Activated T-cell treated with anti-CD3 and anti-CD28 coated beads, Interleukin-2, amount 50 U/mL, for 48 hours (primary cell): ENCODE data around the gene PARP14.
A peak's percentile ranks its signal among the peaks of the same experiment; 100 is the strongest.
"Not testable (repeated sequence)": the region's sequence is repeated elsewhere in the genome, so short reads cannot be mapped to it uniquely, and the experiment has no call there.

Experiments used
- DNase-seq, 2 experiments: peaks; one replicate each; pipeline ENCODE4 v3.0.0-alpha.2; 2020

Gene PARP14

DNA sequence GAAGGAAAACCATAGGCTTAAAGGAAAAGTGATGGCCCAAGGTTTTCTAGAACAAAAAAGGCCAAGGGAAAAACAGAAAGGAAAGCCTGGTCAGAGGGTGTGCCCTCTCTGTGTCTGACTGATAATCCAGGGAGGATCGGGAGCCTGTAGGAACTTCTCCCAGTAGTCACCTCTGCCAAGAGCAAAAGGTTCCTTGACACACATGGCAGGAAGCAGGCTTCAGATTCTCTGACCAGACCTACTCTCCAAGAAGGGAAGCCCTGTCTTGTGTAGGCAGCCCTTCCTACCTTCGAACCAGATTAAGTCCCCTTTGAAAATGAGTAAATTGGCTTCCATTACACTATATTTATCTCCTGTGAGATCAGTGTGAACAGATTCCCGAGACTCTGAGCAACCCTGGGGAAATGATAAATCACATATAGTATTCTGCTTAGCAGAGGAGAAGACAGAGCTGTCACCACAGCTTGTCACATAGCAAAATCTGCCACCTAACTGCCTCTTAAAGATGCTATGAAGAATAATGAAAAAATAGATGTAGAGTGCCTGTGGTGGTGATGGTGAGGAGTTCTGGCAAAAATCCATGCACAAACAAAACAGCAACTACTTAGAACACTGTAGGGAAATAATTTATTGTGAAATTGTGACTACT lies 38.8 kb downstream of the PARP14 start:
- no peak for DNase-seq

DNA sequence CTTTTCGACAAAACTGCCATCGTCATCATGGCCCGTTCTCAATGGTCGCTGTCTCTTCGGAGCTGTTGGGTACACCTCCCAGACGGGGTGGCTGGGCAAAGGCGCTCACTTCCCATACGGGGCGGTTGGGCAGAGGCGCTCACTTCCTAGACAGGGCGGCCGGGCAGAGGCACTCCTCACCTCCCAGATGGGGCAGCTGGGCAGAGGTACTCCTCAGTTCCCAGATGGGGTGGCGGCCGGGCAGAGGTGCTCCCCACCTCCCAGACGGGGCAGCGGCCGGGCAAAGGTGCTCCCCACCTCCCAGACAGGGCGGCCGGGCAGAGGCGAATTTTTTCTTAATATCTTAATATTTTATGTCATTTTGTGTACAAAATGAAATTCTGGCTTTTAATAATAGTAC lies 44.5 kb downstream of the PARP14 start:
- DNase-seq = no peak

DNA sequence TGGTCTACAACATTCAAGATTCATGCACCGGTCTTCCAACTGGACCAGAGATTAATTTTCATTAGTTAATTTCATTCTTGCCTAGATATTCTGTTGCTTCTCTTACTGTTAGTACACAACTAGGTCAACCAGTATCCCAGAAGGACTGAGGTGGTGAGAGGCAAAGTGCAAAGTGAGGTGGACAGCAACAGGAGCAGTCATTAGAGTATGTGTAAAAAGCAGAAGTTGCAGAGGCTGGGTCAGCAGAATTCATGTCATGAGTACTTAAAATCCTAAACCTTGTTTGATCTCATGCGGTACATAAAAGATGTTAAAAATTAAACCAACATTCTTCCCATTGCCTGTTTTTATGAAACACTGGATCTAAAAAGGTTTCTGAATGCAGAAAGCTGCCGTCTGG lies 46.7 kb downstream of the PARP14 start:
- no peak for DNase-seq

DNA sequence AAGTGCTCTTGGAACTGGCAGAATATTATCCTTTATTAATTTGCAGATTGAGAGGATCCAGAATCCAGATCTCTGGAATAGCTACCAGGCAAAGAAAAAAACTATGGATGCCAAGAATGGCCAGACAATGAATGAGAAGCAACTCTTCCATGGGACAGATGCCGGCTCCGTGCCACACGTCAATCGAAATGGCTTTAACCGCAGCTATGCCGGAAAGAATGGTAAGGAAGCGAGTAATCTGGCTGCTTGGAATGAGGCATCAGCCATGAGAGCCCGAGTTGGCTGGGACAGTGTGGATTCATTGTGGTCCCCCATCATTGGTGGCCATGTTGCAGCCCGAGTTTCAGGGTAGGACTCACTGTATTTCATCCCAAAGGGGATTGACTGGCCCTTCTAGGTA lies 47.1 kb downstream of the PARP14 start:
- DNase-seq = no peak

DNA sequence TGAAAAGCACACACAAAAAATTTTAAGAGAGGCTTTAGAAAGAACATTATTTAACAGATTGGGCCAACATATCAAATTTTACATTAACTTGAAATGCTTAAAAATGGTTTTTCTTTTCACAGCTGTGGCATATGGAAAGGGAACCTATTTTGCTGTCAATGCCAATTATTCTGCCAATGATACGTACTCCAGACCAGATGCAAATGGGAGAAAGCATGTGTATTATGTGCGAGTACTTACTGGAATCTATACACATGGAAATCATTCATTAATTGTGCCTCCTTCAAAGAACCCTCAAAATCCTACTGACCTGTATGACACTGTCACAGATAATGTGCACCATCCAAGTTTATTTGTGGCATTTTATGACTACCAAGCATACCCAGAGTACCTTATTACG lies 47.5 kb downstream of the PARP14 start:
- DNase-seq = no peak

DNA sequence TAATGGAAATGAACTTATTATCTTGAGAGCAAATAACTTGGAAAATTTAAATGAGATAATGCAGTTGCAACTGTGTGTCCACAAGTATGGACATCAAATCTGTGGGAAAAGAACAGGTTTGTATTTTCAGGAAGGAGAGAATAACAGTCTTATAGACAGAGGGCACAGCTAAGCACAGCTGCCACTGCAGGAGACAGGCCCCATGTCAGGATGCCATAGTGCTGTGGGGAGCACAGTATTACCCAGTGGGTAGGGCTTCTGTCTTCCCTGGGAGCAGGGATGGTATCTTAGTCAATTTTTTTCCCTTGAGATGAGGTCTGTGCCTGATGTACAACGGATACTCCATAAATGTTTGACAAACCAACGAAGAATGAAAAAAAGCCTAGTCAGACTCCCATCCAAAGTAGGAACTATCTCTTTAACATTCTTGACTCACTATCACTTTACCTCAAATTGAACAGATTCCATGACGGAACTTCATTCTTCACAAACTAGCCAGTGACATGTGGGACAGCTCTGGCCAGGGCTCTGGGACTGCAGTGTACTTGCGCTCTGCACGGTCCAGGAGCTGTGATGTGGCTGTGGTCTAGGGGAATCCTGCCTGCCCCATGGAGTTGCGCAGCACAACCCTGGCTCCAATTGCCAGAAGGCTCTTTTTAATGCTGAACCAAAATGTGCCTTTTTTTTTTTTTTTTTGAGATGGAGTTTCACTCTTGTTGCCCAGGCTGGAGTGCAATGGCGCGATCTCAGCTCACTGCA lies 48.3 kb downstream of the PARP14 start:
- no peak for DNase-seq

DNA sequence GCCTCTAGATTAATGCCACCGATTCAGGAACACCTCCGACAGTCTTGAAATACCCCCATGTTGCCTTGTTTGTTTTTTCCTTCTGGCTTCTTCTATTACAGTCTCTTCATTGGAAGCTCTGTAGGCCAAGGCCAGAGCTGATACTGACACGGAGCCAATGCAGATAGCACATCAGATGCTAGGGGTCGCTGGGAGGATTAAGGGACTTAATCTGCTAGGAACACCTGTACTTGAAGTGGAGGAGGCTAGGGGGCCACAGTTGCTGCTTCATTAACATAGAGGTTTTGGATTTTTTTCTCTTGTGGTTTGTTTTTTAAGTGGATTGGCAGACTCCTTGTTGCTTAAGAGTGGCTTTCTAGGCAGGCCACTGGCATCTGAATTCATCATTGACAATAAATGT lies 49.6 kb downstream of the PARP14 start:
- no peak for DNase-seq

DNA sequence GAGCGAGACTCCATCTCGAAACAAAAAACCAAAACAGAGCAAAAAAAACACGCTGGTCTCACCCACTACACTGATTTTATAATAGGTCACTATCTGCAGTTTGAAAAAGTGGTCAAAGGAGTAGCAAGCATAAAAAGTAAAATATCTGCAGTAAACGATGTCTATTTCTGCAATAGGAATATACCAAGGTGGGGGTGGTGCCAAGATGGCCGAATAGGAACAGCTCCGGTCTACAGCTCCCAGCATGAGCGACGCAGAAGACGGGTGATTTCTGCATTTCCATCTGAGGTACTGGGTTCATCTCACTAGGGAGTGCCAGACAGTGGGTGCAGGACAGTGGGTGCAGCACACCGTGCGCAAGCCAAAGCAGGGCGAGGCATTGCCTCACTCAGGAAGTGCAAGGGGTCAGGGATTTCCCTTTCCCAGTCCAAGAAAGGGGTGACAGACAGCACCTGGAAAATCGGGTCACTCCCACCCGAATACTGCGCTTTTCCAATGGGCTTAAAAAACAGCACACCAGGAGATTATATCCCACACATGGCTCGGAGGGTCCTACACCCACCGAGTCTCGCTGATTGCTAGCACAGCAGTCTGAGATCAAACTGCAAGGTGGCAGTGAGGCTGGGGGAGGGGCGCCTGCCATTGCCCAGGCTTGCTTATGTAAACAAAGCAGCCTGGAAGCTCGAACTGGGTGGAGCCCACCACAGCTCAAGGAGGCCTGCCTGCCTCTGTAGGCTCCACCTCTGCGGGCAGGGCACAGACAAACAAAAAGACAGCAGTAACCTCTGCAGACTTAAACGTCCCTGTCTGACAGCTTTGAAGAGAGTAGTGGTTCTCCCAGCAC lies 52.3 kb downstream of the PARP14 start:
- DNase-seq = not testable (repeated sequence)

DNA sequence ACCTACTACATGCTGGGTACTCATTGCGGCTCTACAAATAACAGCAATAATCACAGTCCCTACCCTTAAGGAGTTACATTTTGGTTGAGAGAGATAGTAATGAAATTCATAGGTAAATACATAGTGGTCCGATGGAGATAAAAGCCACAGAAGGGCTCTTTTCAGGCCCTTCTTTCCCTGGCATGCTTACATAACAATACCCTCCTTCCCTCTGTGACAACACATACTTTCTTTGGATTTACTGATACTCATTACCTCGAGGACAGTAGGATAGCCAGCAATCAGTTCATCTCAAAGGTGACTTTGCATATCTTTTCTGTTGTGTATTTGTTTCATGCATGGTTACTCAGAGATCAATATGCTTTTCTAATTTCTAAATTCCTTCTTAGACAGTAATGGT lies 58.5 kb downstream of the PARP14 start:
- no peak for DNase-seq

DNA sequence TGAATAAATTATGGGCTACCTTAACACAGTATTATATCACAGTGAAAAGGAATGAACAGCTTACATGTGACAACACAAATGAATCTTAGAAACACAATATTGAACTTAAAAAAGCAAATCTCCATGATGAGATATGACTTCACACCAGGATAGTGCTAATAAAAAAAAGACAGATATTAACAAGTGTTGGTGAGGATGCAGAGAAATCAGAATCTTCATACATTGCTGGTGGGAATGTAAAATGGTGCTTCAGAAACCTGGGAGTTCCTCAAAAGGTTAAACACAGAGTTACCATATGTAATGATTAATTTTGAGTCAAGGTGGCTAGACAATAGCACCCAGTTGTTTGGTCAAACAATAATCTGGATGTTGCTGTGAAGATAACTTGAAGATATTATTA lies 61.6 kb downstream of the PARP14 start:
- no peak for DNase-seq

DNA sequence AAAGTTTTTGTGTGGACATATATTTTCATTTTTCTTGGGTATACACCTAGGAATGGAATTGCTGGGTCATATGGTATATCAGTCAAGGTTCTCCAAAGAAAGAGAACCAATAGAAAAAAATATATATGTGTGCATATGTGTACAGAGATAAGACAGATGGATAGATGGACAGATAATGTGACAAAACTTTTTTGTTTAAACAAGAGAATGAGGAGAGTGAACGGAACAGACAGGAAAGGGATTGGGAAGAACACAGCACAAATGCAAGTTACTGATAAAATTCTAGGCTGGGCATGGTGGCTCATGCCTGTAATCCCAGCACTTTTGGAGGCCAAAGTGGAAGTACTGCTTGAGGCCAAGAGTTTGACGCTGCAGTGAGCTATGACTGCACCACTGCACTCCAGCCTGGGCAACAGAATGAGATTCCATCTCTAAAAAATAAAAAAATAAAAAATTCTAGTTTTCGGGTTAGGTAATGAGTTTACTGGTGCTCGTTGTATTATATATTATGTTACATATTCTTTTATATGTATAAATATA lies 63.0 kb downstream of the PARP14 start:
- DNase-seq = no peak

DNA sequence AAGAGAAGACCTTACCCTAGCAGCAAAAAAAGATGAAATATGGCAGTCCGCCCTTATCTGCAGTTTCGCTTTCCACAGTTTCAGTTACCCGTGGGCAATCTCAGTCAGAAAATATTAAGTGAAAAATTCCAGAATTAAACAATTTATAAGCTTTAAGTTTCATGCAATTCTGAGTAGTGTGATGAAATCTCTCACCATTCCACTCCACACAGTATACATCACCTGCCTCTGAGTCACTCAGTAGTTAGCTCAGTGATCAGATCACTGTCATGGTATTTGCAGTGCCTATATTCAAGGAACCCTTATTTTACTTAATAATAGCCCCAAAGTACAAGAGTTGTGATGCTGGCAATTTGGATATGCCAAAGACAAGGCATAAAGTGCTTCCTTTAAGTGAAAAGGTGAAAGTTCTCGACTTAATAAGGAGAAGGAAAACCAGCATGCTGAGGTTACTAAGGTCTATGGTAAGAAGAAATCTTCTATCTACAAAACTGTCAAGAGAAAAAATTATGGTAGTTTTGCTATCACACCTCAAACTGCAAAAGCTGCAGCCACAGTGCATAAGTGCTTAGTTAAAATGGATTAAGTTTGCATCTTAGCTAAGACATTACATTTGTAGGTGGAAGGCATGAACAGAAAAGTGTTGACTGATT lies 64.9 kb downstream of the PARP14 start:
- no peak for DNase-seq

DNA sequence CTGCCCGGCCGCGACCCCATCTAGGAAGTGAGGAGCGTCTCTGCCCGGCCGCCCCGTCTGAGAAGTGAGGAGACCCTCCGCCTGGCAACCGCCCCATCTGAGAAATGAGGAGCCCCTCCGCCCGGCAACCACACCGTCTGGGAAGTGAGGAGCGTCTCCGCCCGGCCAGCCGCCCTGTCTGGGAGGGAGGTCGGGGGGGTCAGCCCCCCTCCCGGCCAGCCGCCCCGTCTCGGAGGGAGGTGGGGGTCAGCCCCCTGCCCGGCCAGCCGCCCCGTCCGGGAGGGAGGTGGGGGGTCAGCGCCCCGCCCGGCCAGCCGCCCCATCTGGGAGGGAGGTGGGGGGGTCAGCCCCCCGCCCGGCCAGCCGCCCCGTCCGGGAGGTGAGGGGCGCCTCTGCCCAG lies 66.7 kb downstream of the PARP14 start:
- not testable (repeated sequence) for DNase-seq

DNA sequence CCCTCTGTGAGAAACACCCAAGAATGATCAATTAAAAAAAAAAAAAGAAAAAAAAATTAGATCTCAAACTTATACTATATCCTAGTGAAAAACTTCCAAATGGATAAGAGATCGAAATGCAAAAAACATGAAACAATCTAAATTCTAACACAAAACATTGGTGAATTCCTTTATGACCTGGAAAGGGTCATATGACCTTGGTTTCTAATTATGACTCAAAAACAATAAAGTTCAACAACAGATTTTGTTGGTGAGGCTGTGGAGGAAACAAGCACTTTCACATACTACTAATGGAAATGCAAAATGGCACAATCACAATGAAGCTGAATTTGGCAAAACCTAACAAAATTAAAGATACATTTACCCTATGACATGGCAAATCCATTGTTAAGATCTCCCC lies 67.7 kb downstream of the PARP14 start:
- DNase-seq = no peak

DNA sequence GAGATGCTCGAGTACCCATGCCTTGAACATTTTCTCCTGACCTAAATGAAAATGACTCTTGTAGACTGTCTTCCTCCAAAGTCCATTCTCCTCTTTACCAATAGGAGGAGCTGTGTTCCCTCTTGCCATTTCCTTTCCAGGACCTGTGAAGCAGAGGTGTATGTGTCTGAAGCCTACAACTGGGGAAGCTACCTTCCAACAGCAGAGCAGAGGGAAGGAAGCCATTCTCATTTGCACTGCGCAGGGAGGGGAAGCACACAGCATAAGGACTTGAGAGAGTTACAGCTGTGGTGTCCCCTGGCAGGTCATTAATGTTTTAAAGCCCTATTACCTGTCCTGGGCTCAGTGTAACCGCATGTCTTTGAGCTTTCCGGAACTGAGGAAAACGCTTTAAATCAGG lies 74.3 kb downstream of the PARP14 start:
- DNase-seq = peak; percentile 21 to 24

DNA sequence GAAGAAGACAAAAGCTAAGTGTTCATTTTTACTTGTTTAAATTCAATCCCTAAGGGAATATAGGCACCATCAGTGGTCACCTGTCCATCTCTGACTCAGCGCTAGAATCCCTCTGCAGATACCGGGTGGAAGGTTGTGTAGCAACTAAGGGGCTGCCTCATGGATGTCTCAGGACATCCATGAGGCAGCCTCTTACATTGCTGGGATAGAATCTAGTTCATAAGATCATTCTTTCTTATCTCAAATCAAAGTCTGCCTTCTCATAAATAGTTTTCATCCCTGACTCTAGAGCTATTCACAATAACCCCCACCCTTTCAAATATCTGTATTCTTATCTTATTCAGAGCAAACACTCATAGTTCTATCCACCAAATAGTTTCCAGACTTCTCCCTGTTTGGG lies 74.9 kb downstream of the PARP14 start:
- DNase-seq = no peak

DNA sequence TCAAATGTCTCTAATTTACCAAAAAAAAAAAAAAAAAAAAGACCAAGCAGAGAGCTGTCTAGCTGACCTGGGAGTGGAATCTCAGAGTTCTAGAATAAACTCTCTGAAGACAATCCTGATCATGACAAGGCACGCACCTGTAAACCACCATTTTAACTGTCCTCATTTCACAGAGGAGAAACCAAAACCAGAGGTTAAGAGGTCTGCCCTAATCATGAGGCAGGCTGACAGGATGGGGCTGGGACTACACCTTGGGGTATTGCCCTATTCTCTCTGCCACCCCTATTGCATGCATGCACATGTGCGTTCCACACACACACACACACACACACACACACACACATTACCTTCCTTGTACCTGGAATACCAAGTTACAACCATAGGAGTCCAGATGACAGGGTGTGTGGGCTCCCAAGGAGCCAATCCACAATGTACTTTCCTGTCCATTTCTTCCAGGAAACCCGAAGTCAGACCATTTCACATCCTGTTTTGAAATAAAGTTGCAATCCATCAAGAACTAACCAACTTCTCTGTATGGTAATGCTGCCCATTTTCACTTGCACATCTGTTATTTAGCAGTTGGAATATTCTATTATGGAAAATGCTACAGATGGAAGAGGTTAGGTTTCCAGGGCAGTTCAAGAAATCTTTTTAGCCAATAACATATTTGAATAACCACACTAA lies 78.4 kb downstream of the PARP14 start:
- DNase-seq = no peak

DNA sequence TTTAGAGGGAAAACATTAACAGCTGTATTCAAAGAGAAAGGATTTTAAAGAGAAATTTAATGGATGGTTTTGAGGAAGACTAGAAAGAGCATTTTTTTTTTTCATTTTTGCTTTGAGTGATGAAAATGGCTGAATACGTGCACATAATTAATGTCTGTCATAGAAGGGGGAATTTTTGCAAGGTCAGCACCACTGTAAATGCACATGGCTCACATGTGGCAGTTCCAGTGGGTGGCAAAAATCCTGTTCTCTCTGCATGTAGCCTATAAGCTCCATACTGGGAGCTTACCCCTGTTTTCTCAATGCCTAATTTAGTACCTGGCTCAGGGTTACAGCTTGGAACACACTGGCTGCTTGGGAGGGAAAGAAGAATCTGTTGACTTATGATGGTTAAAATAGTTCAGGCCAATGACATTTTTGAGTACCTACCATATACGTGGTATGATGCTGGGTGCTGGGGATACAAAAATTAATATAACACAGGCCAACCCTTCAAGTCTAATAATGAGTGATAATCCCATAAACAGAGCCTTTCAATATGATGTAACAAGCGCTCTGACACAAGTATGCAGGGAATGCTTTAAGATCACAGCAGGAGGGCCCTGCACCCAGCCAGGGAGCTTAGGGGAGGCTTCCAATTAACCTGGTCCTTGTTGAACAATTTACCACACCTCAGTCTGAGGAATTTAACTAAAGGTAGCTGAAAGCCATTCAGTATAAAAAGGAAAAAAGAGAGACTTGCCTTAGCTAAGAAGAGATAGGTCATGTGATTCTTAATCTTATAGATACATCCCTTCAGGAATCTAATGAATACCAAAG lies 80.0 kb downstream of the PARP14 start:
- no peak for DNase-seq

DNA sequence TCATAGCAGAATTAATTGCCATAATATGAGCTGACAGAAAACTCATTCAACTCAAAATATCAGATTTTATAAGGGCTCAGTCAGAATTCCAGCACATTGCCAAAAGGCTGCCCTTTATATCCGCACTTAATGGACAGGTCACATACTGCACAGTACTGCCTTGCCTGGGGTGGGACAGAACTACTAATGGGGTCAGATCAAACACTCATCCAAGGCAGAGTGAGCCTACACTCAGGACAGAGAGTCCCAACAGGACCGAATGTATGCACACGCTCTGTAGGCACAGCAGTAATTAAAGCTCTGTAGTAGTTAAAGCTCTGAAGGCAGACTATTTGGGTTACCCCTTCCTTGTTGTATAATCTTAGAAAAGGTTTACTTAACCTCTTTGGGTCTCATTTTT lies 85.8 kb downstream of the PARP14 start:
- DNase-seq = no peak

DNA sequence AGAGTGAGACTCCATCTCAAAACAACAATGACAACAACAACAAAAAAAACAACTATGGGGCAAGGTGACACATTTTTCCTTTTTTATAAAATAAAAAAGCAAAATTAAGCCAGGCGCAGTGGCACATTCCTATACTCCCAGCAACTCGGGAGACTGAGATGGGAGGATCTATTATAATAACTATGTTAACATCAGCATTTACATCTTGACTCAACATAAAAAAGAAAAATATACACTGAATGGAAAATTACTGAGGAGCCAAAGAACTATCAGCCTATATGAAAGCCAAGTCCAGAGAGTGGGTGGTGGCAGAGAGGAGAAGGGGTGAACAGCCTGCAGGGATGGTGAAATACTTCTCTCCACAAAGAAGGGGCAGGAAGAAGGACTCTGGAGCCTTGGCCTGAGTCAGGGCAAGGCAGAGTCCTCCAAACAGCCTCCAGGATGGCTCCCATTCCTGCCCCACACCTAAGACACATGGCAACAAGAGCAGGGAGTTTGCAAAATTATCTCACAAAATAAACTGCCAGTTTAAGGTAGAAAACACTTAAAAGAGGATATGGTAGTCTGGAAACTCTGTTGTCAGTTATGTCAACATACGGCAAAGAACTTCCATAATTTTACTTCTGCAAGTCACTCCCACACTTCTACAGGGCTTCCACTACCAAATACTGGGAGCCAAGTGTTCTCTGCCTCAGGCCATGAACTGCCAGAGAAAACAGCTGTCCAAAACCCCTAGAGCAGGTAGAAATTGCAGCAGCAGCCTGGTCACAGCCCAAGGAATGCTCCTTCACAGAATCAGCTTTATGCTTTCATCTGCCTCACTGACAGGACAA lies 87.1 kb downstream of the PARP14 start:
- DNase-seq = no peak
